Measurements from ENCODE around the gene KCNT1.

DNA sequence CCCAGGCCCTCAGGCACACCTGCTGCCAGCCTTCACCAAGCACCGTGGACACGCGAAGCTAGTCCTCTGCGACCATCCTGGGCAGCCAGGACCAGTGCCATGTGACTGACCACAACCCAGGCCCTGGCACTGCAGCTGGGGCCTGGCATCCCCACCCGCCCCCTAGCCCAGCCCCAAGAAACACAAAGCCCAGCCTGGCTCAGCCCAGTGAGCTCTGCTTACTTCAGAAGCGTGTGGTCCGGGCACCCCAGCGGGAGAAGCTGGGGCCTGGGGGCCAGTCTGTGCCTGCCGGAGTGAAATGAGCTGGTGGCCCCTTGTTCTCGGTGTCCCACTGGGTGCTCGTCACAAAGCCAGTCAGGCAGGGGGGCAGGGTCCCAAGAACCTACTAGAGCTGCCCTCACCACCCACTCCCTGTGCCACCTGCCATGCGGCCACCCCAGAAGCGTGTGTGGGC lies 87.9 kb downstream of the KCNT1 start:
- TF ChIP-seq GATA2 (IDR thresholded peaks at IDR 0.05; ENCODE audit: low read depth, low read length) = no peak
- TF ChIP-seq GATA3 (IDR thresholded peaks at IDR 0.05; ENCODE audit: low read depth, low read length) = no peak
